ENCODE results near the gene PRDM15.

PRDM15 gene

GRCh38 chr21:41907496-41908258 lies 28.5 kb upstream of the PRDM15 start:
- no peak for DNase-seq (ENCODE audit: low read depth in 3 of 3)

- no peak for DNase-seq (ENCODE audit: low read depth in 3 of 3)
Observed at GRCh38 chr21:41906770-41907169, 27.6 kb upstream of the PRDM15 start.

- DNase-seq (ENCODE audit: low read depth in 3 of 3): no peak
Observed at GRCh38 chr21:41903559-41904351, 24.6 kb upstream of the PRDM15 start.

GRCh38 chr21:41902946-41903345 lies 23.8 kb upstream of the PRDM15 start:
- DNase-seq (ENCODE audit: low read depth in 3 of 3): no peak

GRCh38 chr21:41901782-41902181 lies 22.6 kb upstream of the PRDM15 start:
- DNase-seq (ENCODE audit: low read depth in 3 of 3): no peak

GRCh38 chr21:41901099-41901498 lies 22.0 kb upstream of the PRDM15 start:
- peak in 1 of 3 donors; percentile 36 for DNase-seq (ENCODE audit: low read depth in 3 of 3)

GRCh38 chr21:41900401-41900800 lies 21.3 kb upstream of the PRDM15 start:
- DNase-seq (ENCODE audit: low read depth in 3 of 3): no peak

- peak in 1 of 3 donors; percentile 67 for DNase-seq (ENCODE audit: low read depth in 3 of 3)
Observed at GRCh38 chr21:41899426-41900202, 20.5 kb upstream of the PRDM15 start.

- no peak for DNase-seq (ENCODE audit: low read depth in 3 of 3)
Observed at GRCh38 chr21:41898998-41899397, 19.9 kb upstream of the PRDM15 start.

- DNase-seq (ENCODE audit: low read depth in 3 of 3): no peak
Observed at GRCh38 chr21:41897700-41898099, 18.6 kb upstream of the PRDM15 start.

GRCh38 chr21:41897047-41897669 lies 18.0 kb upstream of the PRDM15 start:
- DNase-seq (ENCODE audit: low read depth in 3 of 3): no peak

GRCh38 chr21:41895643-41896493 lies 16.7 kb upstream of the PRDM15 start:
- DNase-seq (ENCODE audit: low read depth in 3 of 3): peak in 1 of 3 donors; percentile 31

- DNase-seq (ENCODE audit: low read depth in 3 of 3): no peak
Observed at GRCh38 chr21:41894922-41895557, 15.9 kb upstream of the PRDM15 start.

GRCh38 chr21:41894511-41894910 lies 15.4 kb upstream of the PRDM15 start:
- DNase-seq (ENCODE audit: low read depth in 3 of 3): no peak

GRCh38 chr21:41892726-41893125 lies 13.6 kb upstream of the PRDM15 start:
- DNase-seq (ENCODE audit: low read depth in 3 of 3): no peak

GRCh38 chr21:41891132-41891531 lies 12.0 kb upstream of the PRDM15 start:
- DNase-seq (ENCODE audit: low read depth in 3 of 3): no peak

- DNase-seq (ENCODE audit: low read depth in 3 of 3): no peak
Observed at GRCh38 chr21:41890355-41890754, 11.2 kb upstream of the PRDM15 start.

- DNase-seq (ENCODE audit: low read depth in 3 of 3): no peak
Observed at GRCh38 chr21:41888749-41889376, 9.7 kb upstream of the PRDM15 start.

- no peak for DNase-seq (ENCODE audit: low read depth in 3 of 3)
Observed at GRCh38 chr21:41887667-41888066, 8.5 kb upstream of the PRDM15 start.

GRCh38 chr21:41886328-41886727 lies 7.2 kb upstream of the PRDM15 start:
- DNase-seq (ENCODE audit: low read depth in 3 of 3): no peak
